ENCODE data around the gene SCARB1. TPM values are rescaled to one million over a fixed set of nuclear protein-coding genes. Genes with fewer than 3 reads are reported as not detected.
"Not testable (repeated sequence)": the region's sequence is repeated elsewhere in the genome, so short reads cannot be mapped to it uniquely, and the experiment has no call there.

The SCARB1 gene
- 44.9 and 45.1 TPM in 2 replicates for total RNA-seq (2014; rRNA removed; shearing (Covaris generic))

- H3K4me3 ChIP-seq (ENCODE audit: insufficient read depth, low read depth, low read length): peak within 1 kb of the TSS; percentile 86
- peak; percentile 100 for DNase-seq
- peaks cover 2% of the 10 kb centered on the region; the same call in 1 of the 2 replicates for H3K27me3 ChIP-seq (ENCODE audit: control insufficient read depth, insufficient read depth, low read length)
- peaks cover 2% of the 10 kb centered on the region for H3K36me3 ChIP-seq (replicated peaks; ENCODE audit: control insufficient read depth, insufficient read depth, low read length)
Observed at GRCh38 chr12:124863416-124864325, at the start of gene SCARB1. Gene SCARB1 (minus strand): TSS chr12:124863864. CDS start chr12:124863720, 144 bp downstream.

- peaks cover 15% of the 10 kb centered on the region for H3K36me3 ChIP-seq (replicated peaks; ENCODE audit: control insufficient read depth, insufficient read depth, low read length)
- DNase-seq; H3K4me3 ChIP-seq (ENCODE audit: insufficient read depth, low read depth, low read length); H3K27me3 ChIP-seq (ENCODE audit: control insufficient read depth, insufficient read depth, low read length): not testable (repeated sequence)
Observed at GRCh38 chr12:124912529-124913287, 49.0 kb upstream of the SCARB1 start.

GRCh38 chr12:124911521-124911920 lies 47.9 kb upstream of the SCARB1 start:
- DNase-seq; H3K4me3 ChIP-seq (ENCODE audit: insufficient read depth, low read depth, low read length); H3K27me3 ChIP-seq (ENCODE audit: control insufficient read depth, insufficient read depth, low read length): not testable (repeated sequence)
- peaks cover 15% of the 10 kb centered on the region for H3K36me3 ChIP-seq (replicated peaks; ENCODE audit: control insufficient read depth, insufficient read depth, low read length)

GRCh38 chr12:124910561-124911478 lies 47.2 kb upstream of the SCARB1 start:
- no peak for DNase-seq
- H3K36me3 ChIP-seq (replicated peaks; ENCODE audit: control insufficient read depth, insufficient read depth, low read length): peaks cover 15% of the 10 kb centered on the region
- H3K27me3 ChIP-seq (ENCODE audit: control insufficient read depth, insufficient read depth, low read length): no peaks in the 10 kb centered on the region
- no peak overlapping the region for H3K4me3 ChIP-seq (ENCODE audit: insufficient read depth, low read depth, low read length)

GRCh38 chr12:124909831-124910560 lies 46.3 kb upstream of the SCARB1 start:
- DNase-seq: no peak
- Histone ChIP-seq H3K36me3 (replicated peaks; ENCODE audit: control insufficient read depth, insufficient read depth, low read length) (peaks cover 15% of the 10 kb centered on the region), H3K4me3 (ENCODE audit: insufficient read depth, low read depth, low read length) (no peak overlapping the region)

GRCh38 chr12:124906606-124907261 lies 43.1 kb upstream of the SCARB1 start:
- DNase-seq: peak; percentile 80
- no peak overlapping the region for H3K4me3 ChIP-seq (ENCODE audit: insufficient read depth, low read depth, low read length)
- H3K36me3 ChIP-seq (replicated peaks; ENCODE audit: control insufficient read depth, insufficient read depth, low read length): peaks cover 6% of the 10 kb centered on the region
- no peaks in the 10 kb centered on the region for H3K27me3 ChIP-seq (ENCODE audit: control insufficient read depth, insufficient read depth, low read length)

More at GRCh38 chr12:124909831-124910560, 46.3 kb upstream of the SCARB1 start:
- H3K27me3 ChIP-seq (ENCODE audit: control insufficient read depth, insufficient read depth, low read length): no peaks in the 10 kb centered on the region

- Histone ChIP-seq H3K27me3 (ENCODE audit: control insufficient read depth, insufficient read depth, low read length) (no peaks in the 10 kb centered on the region), H3K4me3 (ENCODE audit: insufficient read depth, low read depth, low read length) (no peak overlapping the region), H3K36me3 (replicated peaks; ENCODE audit: control insufficient read depth, insufficient read depth, low read length) (no peaks in the 10 kb centered on the region)
- peak; percentile 51 for DNase-seq
Observed at GRCh38 chr12:124904306-124905098, 40.8 kb upstream of the SCARB1 start.

- H3K36me3 ChIP-seq (replicated peaks; ENCODE audit: control insufficient read depth, insufficient read depth, low read length): no peaks in the 10 kb centered on the region
- no peaks in the 10 kb centered on the region for H3K27me3 ChIP-seq (ENCODE audit: control insufficient read depth, insufficient read depth, low read length)
- no peak for DNase-seq
- H3K4me3 ChIP-seq (ENCODE audit: insufficient read depth, low read depth, low read length): no peak overlapping the region
Observed at GRCh38 chr12:124902916-124903315, 39.3 kb upstream of the SCARB1 start.

GRCh38 chr12:124901003-124901402 lies 37.3 kb upstream of the SCARB1 start:
- DNase-seq: no peak
- Histone ChIP-seq H3K4me3 (ENCODE audit: insufficient read depth, low read depth, low read length) (no peak overlapping the region), H3K27me3 (ENCODE audit: control insufficient read depth, insufficient read depth, low read length) (no peaks in the 10 kb centered on the region), H3K36me3 (replicated peaks; ENCODE audit: control insufficient read depth, insufficient read depth, low read length) (no peaks in the 10 kb centered on the region)

- not testable (repeated sequence) for H3K27me3 ChIP-seq (ENCODE audit: control insufficient read depth, insufficient read depth, low read length); H3K36me3 ChIP-seq (replicated peaks; ENCODE audit: control insufficient read depth, insufficient read depth, low read length); H3K4me3 ChIP-seq (ENCODE audit: insufficient read depth, low read depth, low read length); DNase-seq
Observed at GRCh38 chr12:124900345-124900795, 36.7 kb upstream of the SCARB1 start.

GRCh38 chr12:124898923-124899294 lies 35.2 kb upstream of the SCARB1 start:
- Histone ChIP-seq H3K4me3 (ENCODE audit: insufficient read depth, low read depth, low read length) (no peak overlapping the region), H3K27me3 (ENCODE audit: control insufficient read depth, insufficient read depth, low read length) (no peaks in the 10 kb centered on the region), H3K36me3 (replicated peaks; ENCODE audit: control insufficient read depth, insufficient read depth, low read length) (no peaks in the 10 kb centered on the region)
- DNase-seq: no peak

GRCh38 chr12:124898200-124898922 lies 34.7 kb upstream of the SCARB1 start:
- no peaks in the 10 kb centered on the region for H3K36me3 ChIP-seq (replicated peaks; ENCODE audit: control insufficient read depth, insufficient read depth, low read length)
- H3K27me3 ChIP-seq (ENCODE audit: control insufficient read depth, insufficient read depth, low read length): no peaks in the 10 kb centered on the region
- peak; percentile 91 for DNase-seq

More at GRCh38 chr12:124898200-124898922, 34.7 kb upstream of the SCARB1 start:
- H3K4me3 ChIP-seq (ENCODE audit: insufficient read depth, low read depth, low read length): no peak overlapping the region

All from H7 (cell line).